Activated T-helper 17 cell treated with anti-CD3 and anti-CD28 coated beads, Interleukin-2, amount 50 U/mL, for 72 hours (primary cell): ENCODE measurements around the gene NDST1. TPM values are rescaled to one million over a fixed set of nuclear protein-coding genes. Genes with fewer than 3 reads are reported as not detected.

Experiments used
- ATAC-seq: fragments of 150-1000 bp; cut with Tn5 transposase; replicated peaks from 2 replicates; pipeline ENCODE4 v1.10.0; 2021; ENCODE audit warnings: mild to moderate bottlenecking, moderate library complexity
- H3K27ac Mint-ChIP-seq: one replicate; pipeline ENCODE4 v1.8.0; 2022; ENCODE audit warnings: mixed read lengths
- H3K27me3 Mint-ChIP-seq: one replicate; pipeline ENCODE4 v1.8.0; 2022; ENCODE audit warnings: mixed read lengths
- H3K36me3 Mint-ChIP-seq: one replicate; pipeline ENCODE4 v1.8.0; 2022; ENCODE audit warnings: low read depth, mild to moderate bottlenecking, mixed read lengths
- H3K4me1 Mint-ChIP-seq: one replicate; pipeline ENCODE4 v1.8.0; 2022; ENCODE audit warnings: mixed read lengths
- H3K4me3 Mint-ChIP-seq: one replicate; pipeline ENCODE4 v1.8.0; 2022; ENCODE audit warnings: mild to moderate bottlenecking, mixed read lengths
- H3K9me3 Mint-ChIP-seq: one replicate; pipeline ENCODE4 v1.8.0; 2022; ENCODE audit warnings: mixed read lengths
- total RNA-seq, 2 donors: library from RNA; stranded (reverse); gene quantifications; one replicate each; pipeline ENCODE4 v1.2.3, GENCODE V29; 2022

Gene NDST1
- total RNA-seq, 2 donors from 2014 or later = 0.48 to 1.8 TPM

- no peaks in the 10 kb centered on the region for H3K4me1 Mint-ChIP-seq
- no peaks in the 10 kb centered on the region for H3K36me3 Mint-ChIP-seq
- no peak for ATAC-seq
- no peaks in the 10 kb centered on the region for H3K27me3 Mint-ChIP-seq
- H3K27ac Mint-ChIP-seq = no peak overlapping the region
- no peaks in the 10 kb centered on the region for H3K9me3 Mint-ChIP-seq
- H3K4me3 Mint-ChIP-seq = no peak overlapping the region
Observed at GRCh38 chr5:150607105-150607504, 99.2 kb downstream of the NDST1 start.

Other genes with a start within 250 kb of the NDST1 start
- gene CAMK2A, start 218.4 kb upstream of the NDST1 start, total RNA-seq = not detected
- not detected for gene ARSI, start 205.2 kb upstream of the NDST1 start, total RNA-seq
- 100 to 1,000 TPM in 1 of 2 donors, 10 to 100 TPM in 1; 55.3 to 117 TPM for gene TCOF1, start 150.4 kb upstream of the NDST1 start, total RNA-seq
- gene CD74, start 95.2 kb upstream of the NDST1 start, total RNA-seq = 100 to 1,000 TPM; 265 to 629 TPM
- gene RPS14, start 58.4 kb upstream of the NDST1 start, total RNA-seq = 1,000 to 10,000 TPM; 2,772 to 2,939 TPM
- under 1 TPM; 0.04 to 0.37 TPM for gene SYNPO, start 132.5 kb downstream of the NDST1 start, total RNA-seq
- gene MYOZ3, start 153.1 kb downstream of the NDST1 start, total RNA-seq = under 1 TPM; 0.06 to 0.21 TPM
- gene RBM22, start 192.9 kb downstream of the NDST1 start, total RNA-seq = 10 to 100 TPM; 60.3 to 61.5 TPM